ENCODE data around the gene ADAMTS10. TPM values are rescaled to one million over a fixed set of nuclear protein-coding genes. Genes with fewer than 3 reads are reported as not detected.
"Not testable (repeated sequence)": the region's sequence is repeated elsewhere in the genome, so short reads cannot be mapped to it uniquely, and the experiment has no call there.

ADAMTS10 gene
- total RNA-seq, 1 donor from 2014 or later: 0.83 TPM

- no peak for DNase-seq (ENCODE audit: low read depth)
These were observed 18.7 kb upstream of the ADAMTS10 start for GRCh38 chr19:8629184-8629583.

- peak; percentile 26 for DNase-seq (ENCODE audit: low read depth)
These were observed 16.3 kb upstream of the ADAMTS10 start for GRCh38 chr19:8626842-8627241.

GRCh38 chr19:8622886-8623285 lies 12.4 kb upstream of the ADAMTS10 start:
- not testable (repeated sequence) for DNase-seq (ENCODE audit: low read depth)

GRCh38 chr19:8618751-8619150 lies 8.2 kb upstream of the ADAMTS10 start:
- no peak for DNase-seq (ENCODE audit: low read depth)

DNA sequence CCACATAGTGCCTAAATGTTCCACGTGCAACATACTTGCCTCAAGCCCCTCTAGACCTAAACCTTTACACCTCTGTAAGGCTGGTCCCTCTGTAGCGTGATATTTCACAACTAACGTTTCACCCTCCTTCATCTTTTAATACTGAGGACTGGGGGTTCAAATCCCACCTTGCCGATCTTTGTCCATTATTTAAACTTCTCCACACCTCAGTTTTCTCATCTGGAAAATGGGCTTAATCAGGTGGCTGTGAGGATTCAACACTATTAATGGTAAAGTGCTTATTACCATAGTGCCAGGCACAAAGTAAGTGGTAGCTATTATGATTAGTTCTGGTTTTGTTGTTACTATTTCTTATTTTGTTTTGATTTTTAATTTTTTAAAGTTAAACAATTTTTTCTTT lies 7.5 kb upstream of the ADAMTS10 start:
- no peak for DNase-seq (ENCODE audit: low read depth)

GRCh38 chr19:8617325-8617724 lies 6.8 kb upstream of the ADAMTS10 start:
- not testable (repeated sequence) for DNase-seq (ENCODE audit: low read depth)

DNA sequence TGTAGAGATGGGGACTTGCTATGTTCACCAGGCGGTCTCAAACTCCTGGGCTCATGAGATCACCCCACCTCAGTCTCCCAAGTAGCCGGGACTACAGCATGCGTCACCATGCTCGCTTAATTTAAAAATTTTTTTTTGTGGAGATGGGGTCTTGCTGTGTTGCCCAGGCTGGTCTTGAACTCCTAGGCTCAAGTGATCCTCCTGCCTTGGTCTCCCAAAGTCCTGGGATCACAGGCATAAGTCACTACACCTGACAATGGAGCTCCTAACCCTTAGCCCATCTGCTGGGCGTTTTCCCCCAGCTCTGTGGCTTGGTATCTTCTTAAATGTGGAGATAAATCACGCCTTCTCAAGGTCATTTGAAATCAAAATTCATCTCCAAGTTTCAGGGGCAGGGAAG lies 6.3 kb upstream of the ADAMTS10 start:
- no peak for DNase-seq (ENCODE audit: low read depth)

- peak; percentile 42 for DNase-seq (ENCODE audit: low read depth)
These were observed 5.5 kb upstream of the ADAMTS10 start for GRCh38 chr19:8615813-8616596.

DNA sequence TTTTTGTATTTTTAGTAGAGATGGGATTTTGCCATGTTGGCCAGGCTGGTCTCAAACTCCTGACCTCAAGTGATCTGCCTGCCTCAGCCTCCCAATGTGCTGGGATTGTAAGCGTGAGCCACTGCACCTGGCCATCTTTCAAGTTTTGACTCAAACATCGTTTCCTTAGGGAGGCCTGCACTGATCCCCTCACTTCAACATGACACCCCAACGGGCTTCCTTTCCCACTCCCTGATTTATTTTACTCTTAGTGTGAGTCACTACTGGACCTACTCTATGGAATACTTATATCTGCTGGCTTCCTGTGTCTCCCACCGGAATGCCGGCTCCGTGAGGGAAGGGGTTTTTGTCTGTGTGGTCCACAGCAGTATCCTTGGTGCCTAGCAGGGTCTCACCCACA lies 4.5 kb upstream of the ADAMTS10 start:
- no peak for DNase-seq (ENCODE audit: low read depth)

DNA sequence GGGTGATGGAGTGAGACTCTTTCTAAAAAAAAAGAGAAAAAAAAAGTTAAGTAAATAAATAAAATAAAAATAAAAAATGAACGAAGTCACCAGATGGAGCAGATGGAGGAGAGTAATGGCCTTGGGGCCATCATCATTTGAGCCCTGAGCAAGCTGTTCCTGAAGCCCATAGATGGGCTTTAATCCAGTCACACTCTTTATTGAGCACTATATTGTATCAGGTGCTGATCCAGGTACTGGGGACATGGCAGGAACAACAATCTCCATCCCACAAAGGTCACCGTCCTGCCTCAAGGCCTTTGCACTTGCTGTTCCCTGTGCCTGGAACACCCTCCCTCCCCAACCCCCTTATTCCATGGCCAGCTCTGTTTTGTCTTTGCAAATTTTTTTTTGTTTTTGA lies 3.9 kb upstream of the ADAMTS10 start:
- no peak for DNase-seq (ENCODE audit: low read depth)

GRCh38 chr19:8612807-8613171 lies 2.3 kb upstream of the ADAMTS10 start:
- peak; percentile 25 for DNase-seq (ENCODE audit: low read depth)

GRCh38 chr19:8611877-8612806 lies 1.6 kb upstream of the ADAMTS10 start:
- DNase-seq (ENCODE audit: low read depth): no peak

GRCh38 chr19:8611391-8611876 lies 919 bp upstream of the ADAMTS10 start:
- no peak for DNase-seq (ENCODE audit: low read depth)

GRCh38 chr19:8610936-8611300 lies 403 bp upstream of the ADAMTS10 start:
- DNase-seq (ENCODE audit: low read depth): no peak

DNA sequence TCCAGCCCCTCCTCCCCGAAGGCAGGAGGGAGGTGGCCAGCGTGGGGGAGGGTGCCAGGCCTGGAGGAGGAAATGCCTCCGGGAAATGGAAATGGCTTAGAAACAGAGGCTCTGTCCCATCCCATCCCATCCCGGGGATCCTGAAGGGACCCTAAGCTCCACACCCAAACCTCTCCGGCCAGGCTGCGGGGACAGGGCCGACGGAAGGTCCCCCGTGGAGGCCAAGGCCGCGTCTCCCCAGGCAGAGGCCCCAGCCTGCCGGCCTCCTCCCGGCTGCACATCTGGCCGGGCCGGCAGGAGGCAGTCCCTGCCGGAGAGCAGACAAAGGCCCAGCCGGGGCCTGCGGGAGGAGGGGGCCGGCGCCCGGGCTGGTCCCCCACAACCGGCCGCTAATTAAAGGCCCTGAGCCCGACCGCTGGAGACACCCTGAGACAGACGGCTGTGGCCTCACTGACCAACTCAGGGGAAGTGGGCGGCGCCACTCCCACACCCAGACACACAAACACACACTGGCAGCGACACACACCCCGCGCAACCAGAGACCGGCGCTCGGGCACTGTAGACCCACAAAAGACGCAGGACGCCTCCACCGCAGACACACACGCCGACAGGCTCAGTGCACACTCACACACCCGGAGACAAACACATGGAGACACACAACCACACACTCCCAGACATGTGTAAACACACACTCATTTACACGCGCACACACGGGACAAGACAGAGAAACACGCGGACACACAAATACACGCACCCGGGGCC lies 1.1 kb downstream of the ADAMTS10 start:
- no peak for DNase-seq (ENCODE audit: low read depth)

GRCh38 chr19:8608941-8609278 lies 1.6 kb downstream of the ADAMTS10 start:
- no peak for DNase-seq (ENCODE audit: low read depth)

DNA sequence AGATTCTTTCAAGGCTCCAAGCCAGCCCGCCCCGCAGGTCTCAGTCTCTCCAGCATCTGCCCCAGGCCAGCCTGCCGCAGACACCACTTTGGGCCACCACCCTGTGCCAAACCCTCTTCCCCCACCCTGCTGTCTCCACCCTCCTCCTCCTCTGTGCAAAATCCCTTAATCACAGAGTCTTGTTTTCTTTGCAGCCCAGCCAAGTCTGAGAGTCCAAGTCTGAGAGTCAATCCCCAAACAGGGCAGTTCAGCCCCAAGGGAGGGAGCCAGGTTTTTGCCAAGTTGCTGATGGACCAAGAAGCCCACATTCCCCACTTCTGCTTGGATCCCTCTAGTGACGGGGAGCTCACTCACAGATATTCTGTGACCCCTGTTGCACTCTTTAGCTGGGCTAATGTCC lies 3.1 kb downstream of the ADAMTS10 start:
- DNase-seq (ENCODE audit: low read depth): no peak

DNA sequence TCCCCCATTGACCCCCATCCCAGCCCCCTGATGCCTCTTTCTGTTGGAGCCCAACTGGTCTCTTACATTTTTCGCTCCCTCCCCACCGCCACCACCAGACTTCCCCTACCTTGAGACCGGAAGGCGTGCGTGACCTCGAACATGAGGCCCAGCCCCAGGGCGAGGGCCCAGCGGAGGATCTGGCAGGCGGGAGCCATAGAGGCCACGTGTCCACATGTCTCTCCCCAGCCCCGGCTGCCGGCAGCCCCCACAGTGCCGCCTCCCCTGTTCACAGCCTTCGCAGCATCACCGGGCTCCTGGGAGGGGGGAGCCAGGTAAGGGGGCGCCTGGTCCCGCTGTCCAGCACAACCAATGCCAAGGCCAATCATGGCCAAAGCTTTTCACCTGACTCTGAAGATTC lies 5.0 kb downstream of the ADAMTS10 start:
- no peak for DNase-seq (ENCODE audit: low read depth)

GRCh38 chr19:8601796-8602195 lies 8.7 kb downstream of the ADAMTS10 start:
- no peak for DNase-seq (ENCODE audit: low read depth)

DNA sequence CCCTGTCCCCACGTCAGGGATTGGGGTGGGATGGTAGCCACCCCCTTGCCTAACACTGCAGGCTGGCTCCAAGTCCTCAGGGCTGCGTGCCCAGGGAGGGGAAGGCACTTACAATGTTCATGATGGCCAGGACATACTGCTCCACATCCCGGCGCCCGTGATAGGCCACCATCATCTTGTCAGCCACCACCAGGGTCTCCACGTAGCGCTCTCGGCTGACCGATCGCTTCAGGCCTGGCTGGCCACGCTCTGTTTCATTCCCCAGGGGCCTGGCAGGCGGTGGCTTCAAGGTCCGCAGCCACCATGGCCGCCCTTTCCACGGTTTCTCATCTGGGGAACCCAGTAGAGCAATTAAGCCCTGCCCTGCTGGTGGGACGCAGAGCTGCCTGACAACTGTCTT lies 9.7 kb downstream of the ADAMTS10 start:
- DNase-seq (ENCODE audit: low read depth): no peak

DNA sequence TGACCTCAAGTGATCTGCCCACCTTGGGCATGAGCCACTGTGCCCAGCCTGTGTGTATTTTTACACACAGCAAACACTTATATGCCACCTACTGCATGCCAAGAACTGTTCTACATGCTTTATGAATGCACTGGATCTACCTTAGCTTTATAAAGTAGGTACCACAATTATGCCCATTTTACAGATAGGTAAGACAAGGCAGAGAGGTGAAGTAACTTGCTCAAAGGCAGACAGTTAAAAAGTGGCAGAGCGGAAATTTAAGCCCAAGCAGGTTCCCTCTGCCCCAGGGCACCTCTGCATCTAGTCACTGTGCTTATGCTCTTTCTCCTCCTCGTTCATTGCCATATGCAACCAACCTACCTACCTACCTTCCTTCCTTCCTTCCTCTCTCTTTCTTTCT lies 10.5 kb downstream of the ADAMTS10 start:
- no peak for DNase-seq (ENCODE audit: low read depth)

GRCh38 chr19:8596168-8596567 lies 14.3 kb downstream of the ADAMTS10 start:
- no peak for DNase-seq (ENCODE audit: low read depth)
